ENCODE data around the gene SEC14L2. TPM values are rescaled to one million over a fixed set of nuclear protein-coding genes. Genes with fewer than 3 reads are reported as not detected.

Gene SEC14L2
- total RNA-seq, 4 donors from 2014 or later: 7.8 to 45.9 (median 23.1) TPM; not detected in 1

- H3K27me3 ChIP-seq: no peaks in the 10 kb centered on the region
- TF ChIP-seq, protein P1, sequence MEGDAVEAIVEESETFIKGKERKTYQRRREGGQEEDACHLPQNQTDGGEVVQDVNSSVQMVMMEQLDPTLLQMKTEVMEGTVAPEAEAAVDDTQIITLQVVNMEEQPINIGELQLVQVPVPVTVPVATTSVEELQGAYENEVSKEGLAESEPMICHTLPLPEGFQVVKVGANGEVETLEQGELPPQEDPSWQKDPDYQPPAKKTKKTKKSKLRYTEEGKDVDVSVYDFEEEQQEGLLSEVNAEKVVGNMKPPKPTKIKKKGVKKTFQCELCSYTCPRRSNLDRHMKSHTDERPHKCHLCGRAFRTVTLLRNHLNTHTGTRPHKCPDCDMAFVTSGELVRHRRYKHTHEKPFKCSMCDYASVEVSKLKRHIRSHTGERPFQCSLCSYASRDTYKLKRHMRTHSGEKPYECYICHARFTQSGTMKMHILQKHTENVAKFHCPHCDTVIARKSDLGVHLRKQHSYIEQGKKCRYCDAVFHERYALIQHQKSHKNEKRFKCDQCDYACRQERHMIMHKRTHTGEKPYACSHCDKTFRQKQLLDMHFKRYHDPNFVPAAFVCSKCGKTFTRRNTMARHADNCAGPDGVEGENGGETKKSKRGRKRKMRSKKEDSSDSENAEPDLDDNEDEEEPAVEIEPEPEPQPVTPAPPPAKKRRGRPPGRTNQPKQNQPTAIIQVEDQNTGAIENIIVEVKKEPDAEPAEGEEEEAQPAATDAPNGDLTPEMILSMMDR (IDR thresholded peaks at IDR 0.05): no peak
- no peak for TF ChIP-seq POLR2A (IDR thresholded peaks at IDR 0.05)
- no peaks in the 10 kb centered on the region for H3K4me1 ChIP-seq
- H3K27ac ChIP-seq: no peak overlapping the region
- no peak overlapping the region for H3K4me3 ChIP-seq
- no peaks in the 10 kb centered on the region for H3K36me3 ChIP-seq
- intact Hi-C loops (cut with DNase I; ENCODE audit: low total_unique reads): no loop called here
- H3K9me3 ChIP-seq: no peaks in the 10 kb centered on the region
- no peak for DNase-seq
These were observed 72.3 kb downstream of the SEC14L2 start for GRCh38 chr22:30469165-30469564.

GRCh38 chr22:30470655-30471054, 73.8 kb downstream of the SEC14L2 start:
- intact Hi-C loops (cut with DNase I; ENCODE audit: low total_unique reads): no loop called here
- H3K4me1 ChIP-seq: no peaks in the 10 kb centered on the region
- H3K9me3 ChIP-seq: no peaks in the 10 kb centered on the region
- H3K27ac ChIP-seq: no peak overlapping the region
- no peaks in the 10 kb centered on the region for H3K36me3 ChIP-seq
- TF ChIP-seq, protein P1 (IDR thresholded peaks at IDR 0.05): no peak
- TF ChIP-seq POLR2A (IDR thresholded peaks at IDR 0.05): no peak
- no peak for DNase-seq
- no peak overlapping the region for H3K4me3 ChIP-seq
- H3K27me3 ChIP-seq: no peaks in the 10 kb centered on the region

DNA sequence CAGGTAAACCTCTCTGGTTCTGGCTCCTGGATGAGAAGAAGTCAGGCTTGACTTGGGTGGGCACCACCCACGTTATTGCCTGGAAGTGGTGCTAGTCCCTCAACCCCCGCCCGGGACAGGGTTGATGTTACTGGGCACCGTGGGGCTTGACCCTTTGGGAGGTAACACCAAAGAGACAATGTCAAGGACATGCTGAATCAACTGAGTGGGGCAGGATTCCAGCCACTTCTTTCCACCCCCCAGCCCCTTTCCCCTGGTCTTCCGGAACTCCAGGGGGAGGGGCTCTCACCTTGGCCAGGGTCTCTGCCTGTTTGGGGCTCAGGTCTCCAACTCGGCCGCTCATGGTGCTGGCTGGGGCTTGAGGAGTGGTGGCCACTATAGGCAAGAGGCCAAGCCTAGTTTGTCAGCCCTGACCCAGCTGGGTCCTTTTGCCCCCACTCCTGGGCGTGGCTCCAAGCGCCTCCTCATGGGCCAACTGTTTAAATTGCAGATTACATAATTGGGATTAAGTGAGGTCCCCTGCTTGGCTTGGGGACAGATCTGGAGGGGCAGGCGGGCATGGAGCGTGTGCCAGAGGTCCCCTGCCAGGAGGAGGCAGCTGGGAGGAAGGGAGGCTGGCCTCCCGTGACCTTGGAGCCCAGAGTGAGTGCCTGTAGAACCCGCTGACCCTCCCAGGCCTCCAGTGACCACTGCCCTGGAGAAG, 74.9 kb downstream of the SEC14L2 start, which contains the start of gene SEC14L3:
TSS of gene SEC14L3 (minus strand) at position 402 of the 703 bp plus-strand sequence. CDS start at position 343, 59 bp downstream.
- TF ChIP-seq POLR2A (IDR thresholded peaks at IDR 0.05): no peak
- TF ChIP-seq, protein P1 (IDR thresholded peaks at IDR 0.05): no peak
- Histone ChIP-seq H3K27me3 (no peaks in the 10 kb centered on the region), H3K27ac (no peak within 1 kb of the TSS), H3K4me1 (no peaks in the 10 kb centered on the region), H3K4me3 (no peak within 1 kb of the TSS), H3K36me3 (no peaks in the 10 kb centered on the region), H3K9me3 (no peaks in the 10 kb centered on the region)
- intact Hi-C loops (cut with DNase I; ENCODE audit: low total_unique reads): no loop called here
- DNase-seq: no peak

- Histone ChIP-seq H3K27ac (no peak overlapping the region), H3K36me3 (no peaks in the 10 kb centered on the region), H3K4me3 (no peak overlapping the region), H3K4me1 (no peaks in the 10 kb centered on the region), H3K27me3 (no peaks in the 10 kb centered on the region), H3K9me3 (no peaks in the 10 kb centered on the region)
- intact Hi-C loops (cut with DNase I; ENCODE audit: low total_unique reads): no loop called here
- TF ChIP-seq, protein P1 (IDR thresholded peaks at IDR 0.05): no peak
- no peak for TF ChIP-seq POLR2A (IDR thresholded peaks at IDR 0.05)
- no peak for DNase-seq
These were observed 76.3 kb downstream of the SEC14L2 start for GRCh38 chr22:30472994-30473720.

DNA sequence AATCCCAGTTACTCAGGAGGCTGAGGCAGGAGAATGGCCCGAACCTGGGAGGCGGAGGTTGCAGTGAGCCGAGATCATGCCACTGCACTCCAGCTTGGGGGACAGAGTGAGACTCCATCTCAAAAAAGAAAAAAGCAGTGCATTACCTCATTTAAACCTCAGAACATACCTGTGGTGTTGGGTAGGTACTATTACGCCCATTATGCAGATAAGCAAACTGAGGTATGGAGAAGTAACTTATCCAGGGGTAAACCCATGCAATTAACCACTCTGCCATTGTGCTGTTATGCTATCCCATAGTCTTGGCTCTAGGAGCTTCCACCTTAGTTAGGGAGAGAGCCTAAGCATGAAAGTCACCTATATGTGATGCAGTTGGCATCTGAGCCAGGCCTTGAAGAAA, 77.3 kb downstream of the SEC14L2 start:
- intact Hi-C loops (cut with DNase I; ENCODE audit: low total_unique reads): no loop called here
- no peak overlapping the region for H3K4me3 ChIP-seq
- no peaks in the 10 kb centered on the region for H3K27me3 ChIP-seq
- no peaks in the 10 kb centered on the region for H3K36me3 ChIP-seq
- no peak for DNase-seq
- no peaks in the 10 kb centered on the region for H3K4me1 ChIP-seq
- no peak overlapping the region for H3K27ac ChIP-seq
- H3K9me3 ChIP-seq: no peaks in the 10 kb centered on the region
- TF ChIP-seq, protein P1 (IDR thresholded peaks at IDR 0.05): no peak
- TF ChIP-seq POLR2A (IDR thresholded peaks at IDR 0.05): no peak
